Parathyroid adenoma (tissue), 2 donors: ENCODE data around the gene INPP5A.
"Not testable (repeated sequence)": the region's sequence is repeated elsewhere in the genome, so short reads cannot be mapped to it uniquely, and the experiment has no call there.

Source experiments
- H2AFZ ChIP-seq: fragments of 300-600 bp; sonication (generic); one replicate; pipeline ENCODE4 v1.7.0; 2017; ENCODE audit warnings: antibody characterized with exemption, mild to moderate bottlenecking
- H3K27ac ChIP-seq: fragments of 300-600 bp; sonication (generic); one replicate; pipeline ENCODE4 v1.7.0; 2017
- H3K27me3 ChIP-seq: fragments of 300-600 bp; sonication (generic); one replicate; pipeline ENCODE4 v1.7.0; 2017; ENCODE audit warnings: low read length; ENCODE audit not compliant: control insufficient read depth, insufficient read depth
- H3K36me3 ChIP-seq: fragments of 300-600 bp; sonication (generic); one replicate; pipeline ENCODE4 v1.7.0; 2017; ENCODE audit warnings: low read length; ENCODE audit not compliant: control insufficient read depth, insufficient read depth
- H3K4me1 ChIP-seq: fragments of 300-600 bp; sonication (generic); one replicate; pipeline ENCODE4 v1.7.0; 2017; ENCODE audit warnings: control low read depth
- H3K4me2 ChIP-seq: fragments of 300-600 bp; sonication (generic); one replicate; pipeline ENCODE4 v1.7.0; 2017; ENCODE audit warnings: low read length
- H3K4me3 ChIP-seq: fragments of 300-600 bp; sonication (generic); one replicate; pipeline ENCODE4 v1.7.0; 2017; ENCODE audit warnings: low read depth, low read length
- H3K79me2 ChIP-seq: fragments of 300-600 bp; sonication (generic); one replicate; pipeline ENCODE4 v1.7.0; 2017; ENCODE audit warnings: control low read depth
- H3K9ac ChIP-seq: fragments of 300-600 bp; sonication (generic); one replicate; pipeline ENCODE4 v1.7.0; 2017; ENCODE audit warnings: mild to moderate bottlenecking
- H3K9me3 ChIP-seq: fragments of 300-600 bp; sonication (generic); one replicate; pipeline ENCODE4 v1.7.0; 2017; ENCODE audit warnings: low read length; ENCODE audit not compliant: control insufficient read depth
- CTCF ChIP-seq: fragments of 300-600 bp; sonication (generic); IDR thresholded peaks from one replicate; pipeline ENCODE4 v1.7.0; 2017; ENCODE audit warnings: antibody characterized with exemption, mild to moderate bottlenecking
- donor health status: primary hyperparathyroidism.

Gene INPP5A

DNA sequence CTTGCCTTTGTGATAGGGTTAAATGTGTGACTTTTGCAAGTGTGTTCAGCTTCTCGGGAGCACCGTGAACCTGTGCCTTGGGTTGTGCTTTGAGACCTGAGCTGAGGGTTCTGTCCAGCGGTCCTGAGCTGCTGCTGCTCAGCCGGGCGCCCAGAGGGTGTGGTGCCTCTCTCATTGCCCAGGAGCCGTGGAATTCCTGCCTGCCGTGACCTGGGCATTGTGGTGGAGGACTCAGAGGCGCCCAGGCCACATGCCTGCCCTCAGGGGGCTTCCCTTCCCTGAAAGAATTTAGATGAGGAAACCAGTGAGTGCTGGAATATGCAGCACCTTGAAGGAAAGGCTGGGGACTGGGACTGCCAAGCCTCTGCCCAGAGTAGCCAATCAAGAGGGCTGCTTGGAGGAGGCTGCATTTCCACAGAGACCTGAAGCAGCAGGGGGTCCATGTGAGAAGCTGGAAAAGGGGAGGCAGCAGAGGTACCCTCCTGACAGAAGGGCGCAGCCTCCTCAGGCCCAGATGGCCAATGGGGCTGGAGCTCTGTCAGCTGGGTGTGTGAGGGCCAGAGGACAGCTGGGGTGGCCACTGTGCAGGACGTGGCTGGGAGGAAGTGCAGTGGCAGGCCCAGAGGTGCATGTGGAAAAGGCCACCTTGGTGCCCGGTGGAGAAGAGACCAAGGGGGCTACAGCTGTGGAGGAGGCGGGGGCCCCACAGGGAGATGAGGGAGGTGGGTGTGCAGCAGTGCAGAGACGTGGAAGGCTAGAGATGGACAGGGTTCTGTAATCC is 141.0 kb downstream of the INPP5A start:
- no peaks in the 10 kb centered on the region for H3K36me3 ChIP-seq
- TF ChIP-seq CTCF, result no peak
- H3K27me3 ChIP-seq, result no peaks in the 10 kb centered on the region
- no peaks in the 10 kb centered on the region for H3K4me1 ChIP-seq
- H3K4me2 ChIP-seq, result no peak overlapping the region
- no peak overlapping the region for H3K4me3 ChIP-seq
- H3K9me3 ChIP-seq, result no peaks in the 10 kb centered on the region
- no peak overlapping the region for H2AFZ ChIP-seq
- no peak overlapping the region for H3K9ac ChIP-seq
- peaks cover 4% of the 10 kb centered on the region for H3K79me2 ChIP-seq
- H3K27ac ChIP-seq, result no peak overlapping the region

DNA sequence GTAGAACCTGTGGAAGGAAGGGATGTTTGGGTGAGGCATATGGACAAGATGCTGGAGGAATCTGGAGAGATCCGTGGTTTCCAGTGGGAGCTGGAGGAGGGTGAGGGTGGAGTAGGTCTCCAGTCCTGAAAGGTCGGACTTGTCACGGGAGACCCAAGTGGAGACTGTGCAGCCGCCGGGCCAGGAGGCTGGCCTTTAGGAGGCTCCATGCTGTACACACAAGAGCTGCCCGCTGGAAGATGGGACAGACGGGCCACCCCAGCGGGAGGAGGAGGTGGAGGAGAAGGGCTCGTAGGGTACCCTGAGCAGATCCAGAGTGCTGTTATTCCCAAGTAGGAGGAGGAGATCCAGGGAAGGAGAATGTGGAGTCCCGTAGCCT is 141.6 kb downstream of the INPP5A start:
- Histone ChIP-seq H3K9ac (no peak overlapping the region), H3K36me3 (no peaks in the 10 kb centered on the region), H3K27ac (no peak overlapping the region), H2AFZ (no peak overlapping the region), H3K9me3 (no peaks in the 10 kb centered on the region), H3K27me3 (no peaks in the 10 kb centered on the region), H3K4me3 (no peak overlapping the region), H3K79me2 (peaks cover 4% of the 10 kb centered on the region), H3K4me2 (no peak overlapping the region), H3K4me1 (no peaks in the 10 kb centered on the region)
- no peak for TF ChIP-seq CTCF

DNA sequence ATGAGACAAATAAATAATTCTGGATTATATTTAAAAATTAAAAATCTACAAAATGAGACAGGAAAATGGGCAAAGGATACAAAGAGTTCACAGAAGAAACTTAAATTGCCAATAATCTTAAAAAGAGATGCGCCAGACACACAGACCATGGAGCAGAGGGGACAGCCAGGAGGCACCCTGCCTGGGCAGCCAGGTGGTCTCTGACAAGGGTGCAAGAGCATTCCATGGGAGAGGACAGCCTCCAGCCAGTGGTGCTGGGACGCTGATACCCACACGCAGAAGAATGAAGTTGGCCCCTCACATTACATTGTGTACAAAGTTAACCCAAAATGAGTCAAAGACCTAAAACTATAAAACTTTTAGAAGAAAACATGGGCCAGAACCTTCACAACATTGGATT is 142.1 kb downstream of the INPP5A start:
- H3K27ac ChIP-seq, result no peak overlapping the region
- TF ChIP-seq CTCF, result no peak
- no peaks in the 10 kb centered on the region for H3K9me3 ChIP-seq
- peaks cover 4% of the 10 kb centered on the region for H3K79me2 ChIP-seq
- no peaks in the 10 kb centered on the region for H3K4me1 ChIP-seq
- no peak overlapping the region for H3K4me2 ChIP-seq
- no peak overlapping the region for H3K4me3 ChIP-seq
- H3K27me3 ChIP-seq, result no peaks in the 10 kb centered on the region
- no peak overlapping the region for H2AFZ ChIP-seq
- no peaks in the 10 kb centered on the region for H3K36me3 ChIP-seq
- H3K9ac ChIP-seq, result no peak overlapping the region

- not testable (repeated sequence) for H3K4me2 ChIP-seq, H3K27me3 ChIP-seq, H2AFZ ChIP-seq, H3K9ac ChIP-seq, H3K4me3 ChIP-seq, H3K27ac ChIP-seq, H3K4me1 ChIP-seq, H3K36me3 ChIP-seq, H3K79me2 ChIP-seq, H3K9me3 ChIP-seq
Observed at GRCh38 chr10:132680741-132681140, 143.2 kb downstream of the INPP5A start.

DNA sequence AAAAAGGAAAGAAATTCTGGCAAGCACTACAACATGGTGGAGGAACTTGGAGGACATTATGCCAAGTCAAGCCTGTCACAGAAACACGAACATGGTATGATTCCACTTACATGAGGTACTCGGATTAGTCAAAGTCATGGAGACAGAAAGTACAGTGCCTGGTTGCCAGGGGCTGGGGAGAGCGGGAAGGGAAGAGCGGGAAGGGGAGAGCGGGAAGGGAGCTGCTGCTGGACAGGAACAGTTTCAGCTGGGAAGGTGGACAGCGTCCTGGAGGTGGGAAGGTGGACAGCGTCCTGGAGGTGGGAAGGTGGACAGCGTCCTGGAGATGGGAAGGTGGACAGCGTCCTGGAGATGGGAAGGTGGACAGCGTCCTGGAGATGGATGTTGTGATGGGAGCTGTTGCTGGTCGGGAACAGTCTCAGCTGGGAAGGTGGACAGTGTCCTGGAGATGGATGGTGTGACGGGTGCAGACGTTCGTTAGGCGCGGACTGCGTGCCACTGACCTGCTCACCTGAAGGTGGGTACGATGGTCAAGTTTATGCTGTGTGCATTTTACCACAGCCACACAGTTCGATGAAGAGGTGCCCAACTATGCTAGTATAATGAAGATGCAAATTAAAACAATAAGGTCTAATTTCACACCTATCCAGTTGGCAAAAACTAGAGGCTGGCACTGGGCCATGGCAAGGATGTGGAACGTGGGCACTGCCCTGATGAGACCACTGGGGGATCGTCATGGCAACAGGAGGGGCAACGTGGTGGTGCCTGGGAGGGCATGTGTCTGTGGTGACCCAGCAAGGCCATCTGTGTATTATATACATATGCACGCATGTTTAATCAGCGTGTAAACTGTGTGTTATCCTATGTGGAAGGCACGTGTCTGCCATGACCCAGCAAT is 144.5 kb downstream of the INPP5A start:
- Histone ChIP-seq H3K27ac (no peak overlapping the region), H3K4me2 (no peak overlapping the region), H2AFZ (no peak overlapping the region), H3K9ac (no peak overlapping the region), H3K27me3 (no peaks in the 10 kb centered on the region), H3K4me3 (no peak overlapping the region), H3K36me3 (no peaks in the 10 kb centered on the region), H3K4me1 (no peaks in the 10 kb centered on the region), H3K9me3 (no peaks in the 10 kb centered on the region), H3K79me2 (peaks cover 4% of the 10 kb centered on the region)
- TF ChIP-seq CTCF, result no peak
